Smooth muscle cell (in vitro differentiated cells): Measurements from ENCODE around the gene IYD. TPM values are rescaled to one million over a fixed set of nuclear protein-coding genes. Genes with fewer than 3 reads are reported as not detected.

Experiments used
- DNase-seq: peaks from one replicate; lab custom pipeline; 2025; ENCODE audit not compliant: unreplicated experiment; lab: John Stamatoyannopoulos, UW
- H2AFZ ChIP-seq: fragments of 200-600 bp; sonication (generic); 2 replicates; pipeline ENCODE4 v1.6.0; 2016; ENCODE audit warnings: antibody characterized with exemption, low read depth, mild to moderate bottlenecking
- H3F3A ChIP-seq: fragments of 200-600 bp; sonication (generic); 2 replicates; pipeline ENCODE4 v1.6.0; 2017; ENCODE audit warnings: antibody characterized with exemption, low read depth
- H3K27ac ChIP-seq: fragments of 200-600 bp; sonication (generic); 2 replicates; pipeline ENCODE4 v1.5.1; 2016; ENCODE audit warnings: low read depth, mild to moderate bottlenecking
- H3K27me3 ChIP-seq: fragments of 200-600 bp; sonication (generic); 2 replicates; pipeline ENCODE4 v1.6.1; 2016; ENCODE audit warnings: low read depth, mild to moderate bottlenecking
- H3K36me3 ChIP-seq: fragments of 200-600 bp; sonication (generic); 2 replicates; pipeline ENCODE4 v1.5.1; 2016; ENCODE audit warnings: low read depth
- H3K4me1 ChIP-seq: fragments of 200-600 bp; sonication (generic); 2 replicates; pipeline ENCODE4 v1.5.1; 2016; ENCODE audit warnings: low read depth
- H3K4me2 ChIP-seq: fragments of 200-600 bp; sonication (generic); 2 replicates; pipeline ENCODE4 v1.6.0; 2016; ENCODE audit warnings: mild to moderate bottlenecking
- H3K4me3 ChIP-seq: fragments of 200-600 bp; sonication (generic); 2 replicates; pipeline ENCODE4 v1.5.1; 2016; ENCODE audit warnings: mild to moderate bottlenecking
- H3K79me2 ChIP-seq: fragments of 200-600 bp; sonication (generic); 2 replicates; pipeline ENCODE4 v1.6.0; 2016; ENCODE audit warnings: low read depth, mild to moderate bottlenecking
- H3K9ac ChIP-seq: fragments of 200-600 bp; sonication (generic); 2 replicates; pipeline ENCODE4 v1.6.0; 2016; ENCODE audit warnings: low read depth
- H3K9me3 ChIP-seq: fragments of 200-600 bp; sonication (generic); replicated peaks from 2 replicates; pipeline ENCODE4 v1.5.1; 2016; ENCODE audit warnings: low read depth
- H4K20me1 ChIP-seq: fragments of 200-600 bp; sonication (generic); 2 replicates; pipeline ENCODE4 v1.6.0; 2016; ENCODE audit warnings: low read depth
- CTCF ChIP-seq: fragments of 200-600 bp; sonication (generic); IDR thresholded peaks from 2 replicates; pipeline ENCODE4 v1.5.1; 2017; ENCODE audit warnings: borderline replicate concordance, mild to moderate bottlenecking, antibody characterized with exemption; ENCODE audit not compliant: insufficient read depth, poor library complexity, severe bottlenecking
- WGBS: methylation state at CpG from one replicate; pipeline ENCODE4 v1.1.7; 2016; ENCODE audit warnings: low lambda C conversion rate; 5-methylcytosine and 5-hydroxymethylcytosine counted together
- polyA plus RNA-seq: library from polyadenylated mRNA; unstranded; fragments of >200 nt; fragmentation: Nextera tagmentation; extraction: Ambion mirVana; gene quantifications from 2 replicates; pipeline ENCODE4 v1.2.1, GENCODE V29; 2016
- total RNA-seq: library from RNA; depleted of rRNA; stranded (reverse); fragments of >200 nt; gene quantifications from 2 replicates; pipeline ENCODE4 v1.2.3, GENCODE V29; 2014

IYD gene
- total and polyA plus RNA-seq, 2 experiments from 2014 or later = not detected

- no peaks in the 10 kb centered on the region for H3F3A ChIP-seq
- no peak overlapping the region for H3K27ac ChIP-seq
- 82% methylated on average over 2 of the region's 2 CpGs for whole genome bisulfite sequencing
- peaks cover 8% of the 10 kb centered on the region for H3K27me3 ChIP-seq
- no peak for TF ChIP-seq CTCF
- H3K79me2 ChIP-seq = no peaks in the 10 kb centered on the region
- H3K36me3 ChIP-seq = no peaks in the 10 kb centered on the region
- H3K4me1 ChIP-seq = peaks cover 4% of the 10 kb centered on the region
- no peak overlapping the region for H3K4me3 ChIP-seq
- H3K9me3 ChIP-seq = no peaks in the 10 kb centered on the region
- H3K4me2 ChIP-seq = no peak overlapping the region
- H2AFZ ChIP-seq = no peak overlapping the region
- no peak overlapping the region for H3K9ac ChIP-seq
- no peaks in the 10 kb centered on the region for H4K20me1 ChIP-seq
- no peak for DNase-seq
These were observed 47.3 kb downstream of the IYD start for GRCh38 chr6:150416128-150416527.

- no peaks in the 10 kb centered on the region for H3K9me3 ChIP-seq
- H3K4me3 ChIP-seq = no peak overlapping the region
- no peak overlapping the region for H2AFZ ChIP-seq
- 69% methylated on average over 6 of the region's 6 CpGs for WGBS
- no peak overlapping the region for H3K4me2 ChIP-seq
- no peak overlapping the region for H3K27ac ChIP-seq
- peaks cover 8% of the 10 kb centered on the region for H3K27me3 ChIP-seq
- H3K9ac ChIP-seq = no peak overlapping the region
- H3K36me3 ChIP-seq = no peaks in the 10 kb centered on the region
- no peaks in the 10 kb centered on the region for H4K20me1 ChIP-seq
- TF ChIP-seq CTCF = no peak
- DNase-seq = no peak
- no peaks in the 10 kb centered on the region for H3K79me2 ChIP-seq
- no peaks in the 10 kb centered on the region for H3F3A ChIP-seq
- H3K4me1 ChIP-seq = peaks cover 4% of the 10 kb centered on the region
These were observed 48.4 kb downstream of the IYD start for GRCh38 chr6:150417250-150417649.

DNA sequence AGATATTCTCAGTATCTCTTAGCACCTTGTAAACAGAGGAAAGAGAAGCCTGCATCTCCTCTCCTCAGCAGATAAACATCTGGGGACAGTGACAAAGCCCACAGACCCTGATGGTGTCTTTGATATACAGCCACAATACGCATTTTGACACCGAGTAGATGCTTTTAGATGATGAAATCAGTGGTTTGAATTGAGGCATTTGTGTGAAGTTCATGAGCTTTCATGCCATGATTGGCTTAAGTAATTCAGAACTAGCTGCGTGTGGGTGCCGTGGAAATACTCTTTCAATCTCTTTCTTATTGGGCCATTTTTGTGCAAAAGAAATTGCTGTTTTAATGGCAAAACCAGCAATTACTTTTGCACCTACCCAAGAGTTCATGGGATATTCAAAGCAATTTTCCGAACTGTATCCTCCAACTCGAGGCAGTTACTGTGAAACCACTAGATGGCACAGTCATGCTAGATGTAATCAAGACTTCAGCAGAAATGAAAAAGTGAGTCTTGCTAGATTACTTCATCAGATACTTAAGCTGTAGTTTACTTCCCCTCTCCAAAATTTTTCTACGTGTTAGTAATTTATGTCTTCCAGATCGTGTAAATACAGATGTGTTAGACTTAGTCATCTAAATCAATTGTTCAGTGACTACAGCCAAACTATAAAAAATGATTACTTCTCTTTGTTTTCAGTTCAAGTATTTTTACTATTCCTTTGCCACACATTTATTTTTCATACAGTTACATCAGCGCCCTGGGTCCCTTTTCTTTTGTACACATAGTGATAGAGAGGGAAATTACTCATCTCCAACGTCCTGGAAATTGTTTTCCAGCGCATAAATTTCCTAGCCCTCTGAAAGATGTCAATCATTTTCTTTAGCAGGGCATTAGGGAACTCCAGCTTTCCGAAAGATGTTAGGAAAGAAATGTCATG lies 49.4 kb downstream of the IYD start:
- no peak for DNase-seq
- H2AFZ ChIP-seq = peak overlapping the region; percentile 61
- peak overlapping the region; percentile 42 for H3K4me3 ChIP-seq
- H3K4me1 ChIP-seq = peaks cover 4% of the 10 kb centered on the region
- no peaks in the 10 kb centered on the region for H3K9me3 ChIP-seq
- H3K9ac ChIP-seq = peak overlapping the region; percentile 30
- TF ChIP-seq CTCF = peak; percentile 82
- H4K20me1 ChIP-seq = no peaks in the 10 kb centered on the region
- H3F3A ChIP-seq = no peaks in the 10 kb centered on the region
- H3K36me3 ChIP-seq = no peaks in the 10 kb centered on the region
- H3K4me2 ChIP-seq = peak overlapping the region; percentile 78
- H3K27me3 ChIP-seq = peaks cover 8% of the 10 kb centered on the region
- 20% methylated on average over 12 of the region's 12 CpGs for WGBS
- no peaks in the 10 kb centered on the region for H3K79me2 ChIP-seq
- peak overlapping the region; percentile 42 for H3K27ac ChIP-seq
